HG02840 (cell line): ENCODE results near the gene C6orf132.

Source experiments
- ATAC-seq: cut with Tn5 transposase; IDR thresholded peaks from one replicate; pipeline ENCODE4 v1.9.1; 2021; ENCODE audit warnings: mild to moderate bottlenecking, moderate library complexity, moderate number of reproducible peaks; ENCODE audit not compliant: unreplicated experiment, low FRiP score

Gene C6orf132

DNA sequence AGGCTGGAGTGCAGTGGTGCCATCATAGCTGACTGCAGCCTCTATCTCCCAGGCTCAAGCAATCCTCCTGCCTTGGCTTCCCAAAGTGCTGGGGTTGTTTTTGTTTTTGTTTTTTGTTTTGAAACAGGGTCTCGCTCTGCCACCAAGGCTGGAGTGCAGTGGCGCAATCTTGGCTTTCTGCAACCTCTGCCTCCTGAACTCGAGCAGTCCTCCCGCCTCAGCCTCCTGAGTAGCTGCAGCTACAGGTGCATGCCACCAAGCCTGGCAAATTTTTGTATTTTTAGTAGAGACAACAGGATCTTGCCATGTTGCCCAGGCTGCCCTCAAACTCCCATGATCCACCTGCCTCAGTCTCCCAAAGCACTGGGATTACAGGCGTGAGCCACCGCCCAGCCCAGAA, 4.2 kb downstream of the C6orf132 start:
- no peak for ATAC-seq

DNA sequence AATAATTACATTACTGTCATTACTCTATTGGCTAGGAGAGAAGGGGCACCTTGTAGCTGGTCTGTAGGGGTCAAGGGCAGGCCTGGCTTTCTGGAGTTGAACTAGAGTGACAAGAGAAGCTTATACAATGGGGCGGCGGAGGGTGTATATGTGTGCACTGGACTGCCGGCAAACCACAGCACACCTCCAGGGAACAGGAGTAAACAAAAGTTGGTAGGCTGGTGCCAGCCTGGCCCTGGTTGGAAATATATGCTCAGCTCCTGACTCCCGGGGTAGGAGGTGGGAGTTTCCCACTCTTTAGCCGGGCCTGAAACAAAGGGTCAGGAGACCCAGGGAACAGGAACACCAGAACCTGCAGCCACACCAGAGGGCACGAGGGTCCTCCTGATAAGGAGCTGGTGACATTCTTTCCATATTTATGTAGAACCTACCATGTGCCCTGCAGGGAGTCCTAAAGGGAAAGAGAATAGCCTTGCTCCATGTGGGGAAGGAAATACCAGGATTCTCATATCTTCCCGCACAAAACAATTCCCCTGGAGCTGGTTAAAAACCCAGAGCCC, 5.1 kb downstream of the C6orf132 start:
- ATAC-seq, result no peak

DNA sequence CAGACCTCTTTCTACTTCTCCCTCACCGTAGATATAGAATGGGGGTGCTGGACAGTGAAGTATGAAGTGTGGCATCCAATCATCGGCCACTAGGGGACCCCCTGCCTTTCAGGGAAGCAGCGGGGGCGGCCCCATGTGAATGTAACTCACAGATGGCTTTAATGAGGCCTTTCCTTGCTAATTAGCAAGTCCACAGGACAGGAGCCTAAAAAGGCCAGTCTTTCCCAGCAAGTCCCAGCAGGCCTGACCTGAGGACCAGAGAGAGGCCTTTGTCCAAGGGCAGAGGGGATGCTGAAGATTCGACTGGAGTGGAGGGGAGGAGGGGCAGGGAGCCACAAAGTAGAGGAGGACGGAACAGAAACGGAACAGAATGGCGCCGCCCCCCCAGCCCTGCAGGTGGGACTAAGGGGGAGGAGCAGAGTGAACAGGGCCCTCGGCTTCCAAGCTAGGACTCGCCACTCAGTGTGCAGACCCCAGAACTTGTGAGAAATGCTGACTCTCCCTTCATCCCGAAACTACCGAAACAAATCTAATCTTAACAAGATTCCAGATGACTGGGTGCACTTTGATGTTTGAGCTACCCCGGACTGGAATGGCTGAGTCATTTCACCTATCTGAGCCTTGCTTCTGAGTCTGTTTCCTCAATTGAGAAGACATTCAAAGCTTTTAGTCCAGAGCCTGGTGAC, 5.8 kb downstream of the C6orf132 start:
- no peak for ATAC-seq

- ATAC-seq, result no peak
Measured at GRCh38 chr6:42135722-42136121, 6.7 kb downstream of the C6orf132 start.

DNA sequence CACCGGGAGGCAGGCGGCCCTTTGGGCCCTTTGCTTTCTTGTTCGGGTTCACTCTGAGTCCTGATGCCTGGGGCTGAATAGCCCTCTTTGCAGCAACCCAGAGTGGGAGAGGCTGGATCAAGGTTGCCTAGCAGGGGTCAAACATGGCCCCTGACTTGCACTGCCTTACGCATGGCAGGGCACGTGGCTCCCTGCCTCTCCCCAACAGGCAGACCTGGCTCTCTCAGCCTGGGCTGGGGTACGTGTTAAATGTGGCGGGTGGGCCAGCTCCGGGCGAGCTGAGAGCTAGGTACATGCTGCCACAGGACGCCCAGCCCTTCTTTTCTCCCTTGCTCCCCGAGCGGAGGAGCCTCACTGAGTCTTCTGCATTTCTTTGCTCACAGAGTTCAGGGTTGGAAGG, 7.3 kb downstream of the C6orf132 start:
- ATAC-seq, result no peak

- ATAC-seq, result no peak
Measured at GRCh38 chr6:42133926-42134325, 8.5 kb downstream of the C6orf132 start.

- ATAC-seq, result no peak
Measured at GRCh38 chr6:42131531-42131930, 10.9 kb downstream of the C6orf132 start.

DNA sequence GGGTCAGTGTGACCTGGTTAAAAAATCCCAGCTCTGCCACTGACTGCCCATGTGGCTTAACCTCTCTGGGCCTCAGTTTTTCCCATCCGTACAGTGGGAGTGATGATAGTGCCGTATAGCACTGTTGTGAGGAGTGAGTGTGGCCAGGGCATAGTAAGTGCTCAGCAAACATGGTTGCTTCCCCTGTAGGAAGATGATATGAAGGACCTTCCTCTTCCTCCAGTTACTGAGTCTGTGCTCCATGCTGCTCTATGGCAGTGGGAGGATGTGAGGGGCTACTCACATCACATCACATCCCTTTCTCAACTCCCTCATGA, 13.1 kb downstream of the C6orf132 start:
- ATAC-seq, result no peak

- no peak for ATAC-seq
Measured at GRCh38 chr6:42128460-42129359, 13.7 kb downstream of the C6orf132 start.

GRCh38 chr6:42125663-42126062, 16.8 kb downstream of the C6orf132 start:
- no peak for ATAC-seq

DNA sequence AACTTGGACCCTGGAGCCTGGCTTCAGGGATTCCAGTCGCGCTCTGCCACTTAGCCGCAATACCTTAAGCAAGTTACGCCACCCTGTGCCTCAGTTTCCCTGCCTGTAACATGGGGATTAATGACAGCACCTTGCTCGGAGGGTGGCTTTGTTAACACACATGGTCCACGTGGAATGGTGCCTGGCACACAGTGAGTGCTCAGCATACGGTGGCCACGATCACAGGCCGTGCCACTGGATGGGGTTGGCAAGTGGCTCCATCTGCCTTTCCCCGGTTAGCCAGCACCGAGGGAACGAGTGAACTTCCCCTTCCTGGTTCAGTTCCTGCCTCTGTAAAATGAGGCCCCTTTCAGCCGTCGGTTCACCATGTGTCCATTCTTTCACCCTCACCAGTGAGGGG, 17.2 kb downstream of the C6orf132 start:
- no peak for ATAC-seq

DNA sequence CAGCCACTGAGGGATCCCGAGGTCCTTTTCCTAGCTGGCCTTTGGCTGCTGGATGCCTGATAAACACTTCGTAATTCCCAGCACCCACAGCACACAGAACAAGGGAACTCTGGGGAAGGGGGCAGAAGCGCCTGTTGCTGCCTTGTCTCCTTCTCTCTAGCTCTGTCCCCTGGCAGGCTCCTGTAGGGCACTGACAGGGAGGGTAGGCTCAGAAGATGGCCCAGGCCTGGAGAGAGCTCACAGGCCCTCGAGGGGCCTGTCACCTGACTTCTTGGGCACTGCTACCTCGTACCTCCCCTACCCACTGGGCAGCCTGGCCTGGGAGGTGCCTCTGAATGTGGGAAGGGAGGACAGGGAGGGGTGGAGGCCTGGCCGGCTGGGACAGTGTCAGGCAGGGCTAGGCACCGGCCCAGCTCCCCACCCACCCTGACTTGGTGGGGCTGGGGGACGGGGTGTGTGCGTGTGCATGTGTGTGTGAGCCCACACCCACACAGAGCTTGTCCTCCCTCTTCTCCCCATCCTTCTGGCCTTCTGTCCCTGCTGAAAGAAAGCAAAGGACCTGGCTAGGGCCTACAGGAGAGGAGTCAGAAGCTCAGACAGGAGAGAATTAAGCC, 18.1 kb downstream of the C6orf132 start:
- ATAC-seq, result no peak

DNA sequence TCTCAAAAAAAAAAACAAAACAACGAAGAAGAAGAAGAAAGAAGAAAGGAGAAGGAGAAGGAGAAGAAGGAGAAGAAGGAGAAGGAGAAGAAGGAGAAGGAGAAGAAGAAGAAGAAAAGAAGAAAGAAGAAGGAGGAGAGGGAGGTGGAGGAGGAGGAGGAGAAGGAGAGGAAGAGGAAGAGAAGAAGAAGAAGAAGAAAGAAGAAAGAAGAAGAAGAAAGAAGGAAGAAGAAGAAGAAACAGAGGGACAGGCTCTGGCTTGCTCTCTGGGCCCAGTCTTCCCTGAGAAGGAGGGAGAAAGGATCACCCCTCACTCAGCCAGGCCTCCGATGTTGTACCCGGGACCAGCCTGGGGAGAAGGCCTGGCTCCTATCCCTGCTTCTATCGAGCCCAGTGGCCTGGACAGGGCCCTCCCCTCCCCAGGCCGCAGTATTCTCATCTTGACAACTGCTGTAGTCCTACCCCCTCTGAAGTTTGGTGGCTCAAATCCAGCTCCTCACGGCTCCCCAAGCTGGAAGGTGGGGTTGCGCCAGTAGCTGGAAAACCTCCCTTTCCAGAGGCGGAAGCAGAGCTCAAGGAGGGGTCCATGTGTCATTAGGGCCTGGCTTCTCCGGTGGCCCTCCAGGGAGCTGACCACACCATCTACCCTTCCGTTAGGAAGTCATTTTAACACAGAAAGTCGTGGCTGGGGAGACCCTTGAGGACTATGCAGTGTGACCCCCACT, 18.9 kb downstream of the C6orf132 start:
- ATAC-seq, result no peak

DNA sequence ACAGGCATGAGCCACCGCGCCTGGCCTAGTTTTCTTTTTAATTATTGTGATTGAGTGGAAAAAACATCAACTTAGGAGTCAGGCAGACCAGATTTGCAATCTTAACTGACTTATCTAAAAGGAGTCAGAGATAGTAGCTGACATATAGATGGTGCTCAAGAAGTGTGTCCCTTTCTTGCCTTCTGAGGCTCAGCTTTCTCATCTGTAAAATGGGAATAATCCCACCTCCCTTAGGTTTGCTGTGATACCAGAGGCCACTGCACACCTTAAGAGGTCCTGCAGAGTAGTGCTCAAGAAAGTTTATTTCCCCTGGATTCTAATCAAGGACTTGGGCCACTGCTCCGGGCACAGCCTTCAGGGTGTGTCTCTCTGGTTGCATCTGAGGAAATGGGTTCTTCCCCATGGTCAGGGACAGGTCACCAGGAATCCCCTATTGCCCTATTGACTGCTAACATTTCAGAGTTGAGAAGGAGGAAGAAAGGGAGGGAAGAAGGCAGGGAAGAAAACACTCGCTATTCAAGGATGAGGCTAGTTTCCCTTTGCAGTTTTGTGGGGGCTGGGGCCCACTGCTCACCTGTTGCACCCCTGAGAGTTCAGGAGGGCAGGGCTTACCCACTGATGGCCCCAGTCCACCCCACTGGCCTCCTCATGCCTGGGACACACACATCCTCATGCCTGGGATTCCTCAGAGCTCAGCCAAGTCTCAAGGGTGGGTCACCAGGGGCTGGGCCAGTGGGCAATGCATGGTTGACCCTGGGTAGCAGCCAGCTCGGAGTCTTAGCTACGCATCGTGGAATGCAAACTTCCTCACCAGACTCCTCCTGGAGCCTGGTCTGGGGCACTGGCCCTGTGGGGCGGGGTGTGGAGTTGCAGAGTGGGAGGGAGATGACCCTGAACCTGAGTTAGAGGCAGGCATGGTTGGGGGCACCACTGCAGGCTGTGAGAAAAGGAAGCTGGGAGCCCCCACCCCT, 21.2 kb downstream of the C6orf132 start:
- ATAC-seq, result no peak

DNA sequence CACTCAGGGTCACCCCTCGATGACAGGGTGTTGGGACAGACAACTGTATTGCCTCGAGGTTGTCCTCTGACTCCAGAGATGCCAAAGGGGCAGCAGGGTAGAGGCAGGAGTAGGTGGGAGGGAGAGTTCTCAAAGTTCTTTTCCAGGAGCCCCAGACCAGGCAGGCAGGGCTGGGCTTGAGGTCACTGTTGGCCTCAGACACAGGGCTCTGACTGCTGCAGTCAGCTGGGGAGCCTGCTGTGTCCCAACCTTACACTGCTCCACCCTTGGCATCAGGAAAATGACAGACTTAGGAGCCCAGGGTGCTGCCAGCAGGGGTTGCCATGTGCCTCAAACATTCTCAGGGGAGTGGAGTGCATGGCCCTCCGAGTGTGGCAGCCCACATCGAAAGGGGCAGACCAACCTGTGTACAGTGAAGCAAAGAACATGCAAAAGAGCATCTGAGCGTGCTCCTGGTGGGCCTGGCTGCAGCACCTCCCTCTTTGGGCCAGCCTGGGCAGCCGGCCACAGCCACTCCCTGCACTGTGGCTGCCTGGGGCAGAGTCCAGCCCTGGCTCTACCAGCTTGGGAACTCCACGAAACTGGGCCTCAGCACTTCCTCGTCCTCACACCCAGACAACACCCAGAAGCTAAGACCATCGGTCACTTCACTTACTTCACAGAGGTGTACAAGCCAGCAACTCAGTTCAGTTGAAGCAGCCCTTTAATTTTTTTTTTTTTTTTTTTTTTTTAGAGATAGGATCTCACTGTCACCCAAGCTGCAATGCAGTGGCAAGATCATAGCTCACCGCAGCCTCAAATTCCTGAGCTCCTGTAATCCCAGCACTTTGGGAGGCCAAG, 24.0 kb downstream of the C6orf132 start:
- no peak for ATAC-seq

DNA sequence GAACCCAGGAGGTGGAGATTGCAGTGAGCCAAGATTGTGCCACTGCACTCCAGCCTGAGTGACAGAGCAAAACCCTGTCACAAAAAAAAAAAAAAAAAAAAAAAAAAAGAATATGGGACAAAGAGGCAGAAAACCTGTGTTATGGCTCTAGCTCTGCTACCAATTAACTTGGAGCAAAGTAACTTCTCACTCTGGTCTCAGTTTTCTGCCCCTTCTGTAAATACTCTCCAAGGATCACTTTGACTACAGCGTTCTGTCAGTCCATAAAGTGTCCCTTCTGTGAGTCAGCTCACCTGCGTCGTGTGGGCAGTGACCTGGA, 24.6 kb downstream of the C6orf132 start:
- ATAC-seq, result no peak

DNA sequence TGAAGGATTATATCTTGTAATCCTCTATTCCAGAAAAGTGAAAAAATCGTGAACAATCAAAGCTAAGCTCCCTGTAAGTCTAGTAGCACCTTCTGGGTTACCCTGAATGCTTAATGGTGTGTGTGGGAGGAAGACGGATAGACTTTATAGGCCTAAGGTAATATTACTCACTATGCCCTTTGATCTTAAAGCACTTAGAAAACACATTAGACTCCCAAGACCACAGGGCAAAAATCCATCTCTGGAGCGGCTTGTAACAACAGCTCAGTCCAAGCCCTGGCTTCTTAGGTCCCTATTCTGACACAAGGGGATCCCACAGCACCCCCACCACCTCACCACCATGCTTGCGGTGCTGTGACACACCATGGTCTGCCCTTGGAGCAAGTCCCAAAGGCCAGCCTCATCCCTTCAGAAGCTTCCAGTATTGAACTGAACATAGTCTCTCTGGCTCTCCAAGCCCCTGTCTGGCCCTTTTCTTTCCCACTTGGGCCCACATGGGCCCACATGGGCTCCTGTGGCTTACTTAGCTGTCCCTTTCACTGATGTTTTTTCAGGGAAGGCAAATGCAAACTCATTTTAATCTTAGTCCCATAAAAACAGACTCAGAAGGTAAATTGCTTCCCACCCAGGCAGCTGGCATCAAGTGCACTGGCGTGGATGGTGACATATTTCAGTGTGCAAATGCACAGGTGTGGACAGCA, 28.3 kb downstream of the C6orf132 start:
- no peak for ATAC-seq

DNA sequence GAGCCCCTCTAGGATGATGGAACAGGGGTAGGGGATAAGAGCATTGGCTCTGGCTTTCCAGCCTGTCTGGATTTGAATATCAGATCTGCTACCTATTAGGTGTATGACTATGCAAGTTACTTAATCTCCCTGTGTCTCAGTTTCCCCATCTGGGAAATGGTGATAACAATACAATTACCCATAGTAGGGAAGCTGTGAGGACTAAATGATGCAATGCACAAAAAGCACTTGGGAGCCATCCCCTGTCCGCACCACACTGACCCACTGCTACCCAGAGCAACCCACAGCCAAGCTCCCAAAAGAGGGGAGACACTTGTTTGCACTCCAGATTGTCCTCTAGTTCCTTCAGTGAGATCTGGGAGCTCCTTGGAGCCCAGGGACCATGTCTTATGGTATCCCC, 30.1 kb downstream of the C6orf132 start:
- no peak for ATAC-seq
